ENCODE data around the gene RERE.

DNA sequence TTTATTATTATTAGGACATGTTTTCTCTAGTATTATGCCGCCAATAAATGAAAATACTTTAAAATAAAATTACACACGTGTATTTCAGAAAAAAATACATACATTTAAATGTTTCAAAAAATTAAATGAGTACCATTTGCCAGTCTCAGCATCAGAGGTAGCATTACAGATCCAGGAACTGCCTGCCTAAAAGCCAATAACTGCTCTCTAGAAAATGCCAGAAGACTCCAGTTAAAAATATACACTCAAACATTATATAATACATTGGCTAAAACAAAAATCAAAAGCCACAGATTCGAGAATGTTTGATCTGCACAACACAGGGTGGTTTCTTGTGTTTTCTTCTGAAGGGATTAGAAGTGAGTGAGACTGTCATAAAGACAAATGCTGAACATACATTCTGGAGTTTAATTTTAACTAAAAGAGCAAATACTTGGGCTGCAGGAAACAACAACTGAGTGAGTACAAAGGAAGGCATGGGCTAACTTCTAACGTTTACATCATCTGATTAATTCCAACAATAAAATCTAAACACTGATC lies 105.5 kb downstream of the RERE start:
- TF ChIP-seq, protein P1, sequence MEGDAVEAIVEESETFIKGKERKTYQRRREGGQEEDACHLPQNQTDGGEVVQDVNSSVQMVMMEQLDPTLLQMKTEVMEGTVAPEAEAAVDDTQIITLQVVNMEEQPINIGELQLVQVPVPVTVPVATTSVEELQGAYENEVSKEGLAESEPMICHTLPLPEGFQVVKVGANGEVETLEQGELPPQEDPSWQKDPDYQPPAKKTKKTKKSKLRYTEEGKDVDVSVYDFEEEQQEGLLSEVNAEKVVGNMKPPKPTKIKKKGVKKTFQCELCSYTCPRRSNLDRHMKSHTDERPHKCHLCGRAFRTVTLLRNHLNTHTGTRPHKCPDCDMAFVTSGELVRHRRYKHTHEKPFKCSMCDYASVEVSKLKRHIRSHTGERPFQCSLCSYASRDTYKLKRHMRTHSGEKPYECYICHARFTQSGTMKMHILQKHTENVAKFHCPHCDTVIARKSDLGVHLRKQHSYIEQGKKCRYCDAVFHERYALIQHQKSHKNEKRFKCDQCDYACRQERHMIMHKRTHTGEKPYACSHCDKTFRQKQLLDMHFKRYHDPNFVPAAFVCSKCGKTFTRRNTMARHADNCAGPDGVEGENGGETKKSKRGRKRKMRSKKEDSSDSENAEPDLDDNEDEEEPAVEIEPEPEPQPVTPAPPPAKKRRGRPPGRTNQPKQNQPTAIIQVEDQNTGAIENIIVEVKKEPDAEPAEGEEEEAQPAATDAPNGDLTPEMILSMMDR (conservative IDR thresholded peaks at IDR 0.05; ENCODE audit: low read length), result no peak
- TF ChIP-seq EZH2phosphoT487 (IDR thresholded peaks at IDR 0.05; ENCODE audit: borderline replicate concordance, low read depth, low read length), result no peak

Data from OCI-LY7 (cell line).